ENCODE data around the gene RPS6KB2.
A peak's percentile ranks its signal among the peaks of the same experiment; 100 is the strongest.

- no peak for TF ChIP-seq CTCF (IDR thresholded peaks at IDR 0.05; ENCODE audit: poor library complexity, severe bottlenecking)
- TF ChIP-seq EP300 (conservative IDR thresholded peaks at IDR 0.05; ENCODE audit: poor library complexity, severe bottlenecking) = no peak
- peak; percentile 96 for TF ChIP-seq MXI1 (conservative IDR thresholded peaks at IDR 0.05; ENCODE audit: poor library complexity, severe bottlenecking)
- TF ChIP-seq SMC3 (conservative IDR thresholded peaks at IDR 0.05; ENCODE audit: poor library complexity) = peak; percentile 41
- TF ChIP-seq RAD21 (conservative IDR thresholded peaks at IDR 0.05) = peak; percentile 24
Observed at GRCh38 chr11:67420646-67421429, 7.5 kb upstream of the RPS6KB2 start.
